MCF 10A (cell line): ENCODE measurements around the gene TMEM18. TPM values are rescaled to one million over a fixed set of nuclear protein-coding genes. Genes with fewer than 3 reads are reported as not detected.

Experiments
- BruUV-seq: library from RNA; stranded (reverse); fragments of 400-500 nt; replicated peaks from 2 replicates; lab custom pipeline; 2021; lab: Mats Ljungman, UMichigan
- CTCF ChIA-PET: fragments of 300-600 bp; sonication (Branson Sonifier 250); formaldehyde crosslinking; extraction: SDS; loops from one replicate; lab custom pipeline; 2021; ENCODE audit warnings: antibody characterized with exemption, inconsistent platforms; lab: Yijun Ruan, JAX
- POLR2A ChIA-PET: fragments of 300-600, 350-650 bp; sonication (Branson Sonifier 250); formaldehyde crosslinking; extraction: SDS; loops from one replicate; lab custom pipeline; 2020; ENCODE audit warnings: antibody characterized with exemption, inconsistent platforms; lab: Yijun Ruan, JAX
- DNase-seq: peaks from one replicate; pipeline ENCODE4 v3.0.0-alpha.2; 2018; ENCODE audit not compliant: unreplicated experiment
- H3K27ac Mint-ChIP-seq: one replicate; pipeline ENCODE4 v1.8.0; 2022; ENCODE audit warnings: mild to moderate bottlenecking, low read depth, mixed read lengths; ENCODE audit not compliant: unreplicated experiment
- H3K27me3 Mint-ChIP-seq: one replicate; pipeline ENCODE4 v1.8.0; 2022; ENCODE audit warnings: mixed read lengths; ENCODE audit not compliant: insufficient read depth, unreplicated experiment
- H3K36me3 Mint-ChIP-seq: one replicate; pipeline ENCODE4 v1.8.0; 2022; ENCODE audit warnings: mild to moderate bottlenecking, moderate library complexity, mixed read lengths; ENCODE audit not compliant: insufficient read depth, unreplicated experiment
- H3K4me1 Mint-ChIP-seq: one replicate; pipeline ENCODE4 v1.8.0; 2022; ENCODE audit warnings: mixed read lengths; ENCODE audit not compliant: insufficient read depth, unreplicated experiment
- H3K4me3 Mint-ChIP-seq: one replicate; pipeline ENCODE4 v1.8.0; 2022; ENCODE audit warnings: mild to moderate bottlenecking, moderate library complexity, mixed read lengths; ENCODE audit not compliant: unreplicated experiment
- H3K9me3 Mint-ChIP-seq: one replicate; pipeline ENCODE4 v1.8.0; 2022; ENCODE audit warnings: mixed read lengths; ENCODE audit not compliant: unreplicated experiment
- CTCF ChIP-seq: fragments of 200-600 bp; IDR thresholded peaks from one replicate; pipeline ENCODE4 v1.8.0; 2022; ENCODE audit warnings: antibody characterized with exemption, mild to moderate bottlenecking; ENCODE audit not compliant: unreplicated experiment
- intact Hi-C: fragments of 100-400 bp; cut with micrococcal nuclease; formaldehyde crosslinking; loops from 2 replicates; pipeline ENCODE4 v1.14.1; 2022
- total RNA-seq: library from RNA; stranded (reverse); gene quantifications from 2 replicates; pipeline ENCODE4 v1.2.3, GENCODE V29; 2022

The TMEM18 gene
- total RNA-seq, 1 experiment from 2014 or later: 25.1 TPM

GRCh38 chr2:635687-636621 is 41.3 kb downstream of the TMEM18 start:
- ChIA-PET POLR2A (interaction anchor here (0.5 to 2.9 kb wide), 6 partner anchors 40 to 346 kb away, joined by 3 to 12 read pairs (median 4); no protein-coding TSS in a partner anchor), CTCF (interaction anchor here (0.6 to 7.7 kb wide), 13 partner anchors 15 to 617 kb away, joined by 3 to 88 read pairs (median 3); no protein-coding TSS in a partner anchor)
- intact Hi-C loops: no loop called here
- TF ChIP-seq CTCF: no peak
- Mint-ChIP-seq H3K4me3 (no peak overlapping the region), H3K27me3 (no peaks in the 10 kb centered on the region), H3K27ac (no peak overlapping the region), H3K9me3 (no peaks in the 10 kb centered on the region), H3K4me1 (peaks cover 16% of the 10 kb centered on the region), H3K36me3 (no peaks in the 10 kb centered on the region)
- BruUV-seq: no TSS peak
- DNase-seq: no peak

GRCh38 chr2:634636-635388 is 42.4 kb downstream of the TMEM18 start:
- Mint-ChIP-seq H3K27me3 (no peaks in the 10 kb centered on the region), H3K9me3 (no peaks in the 10 kb centered on the region), H3K4me1 (peaks cover 16% of the 10 kb centered on the region), H3K27ac (peak overlapping the region; percentile 80), H3K4me3 (no peak overlapping the region), H3K36me3 (no peaks in the 10 kb centered on the region)
- no peak for TF ChIP-seq CTCF
- peak; percentile 22 for DNase-seq
- CTCF ChIA-PET: interaction anchor here (0.8 to 7.7 kb wide), 8 partner anchors 14 to 616 kb away, joined by 3 to 88 read pairs (median 4); no protein-coding TSS in a partner anchor
- BruUV-seq: no TSS peak
- POLR2A ChIA-PET: interaction anchor here (0.6 to 2.9 kb wide), 5 partner anchors 45 to 344 kb away, joined by 3 to 12 read pairs (median 4); no protein-coding TSS in a partner anchor
- intact Hi-C loops: no loop called here

GRCh38 chr2:634041-634440 is 43.2 kb downstream of the TMEM18 start:
- Mint-ChIP-seq H3K36me3 (no peaks in the 10 kb centered on the region), H3K4me1 (peaks cover 16% of the 10 kb centered on the region), H3K4me3 (no peak overlapping the region), H3K9me3 (no peaks in the 10 kb centered on the region), H3K27me3 (no peaks in the 10 kb centered on the region), H3K27ac (no peak overlapping the region)
- TF ChIP-seq CTCF: no peak
- ChIA-PET POLR2A (interaction anchor here (2.0 to 2.9 kb wide), 2 partner anchors 66 to 104 kb away, joined by 9 to 12 read pairs; no protein-coding TSS in a partner anchor), CTCF (interaction anchor here (0.6 to 7.7 kb wide), 6 partner anchors 66 to 387 kb away, joined by 3 to 88 read pairs (median 4); partner anchors contain the start of gene SH3YL1)
- no TSS peak for BruUV-seq
- no peak for DNase-seq
- intact Hi-C loops: no loop called here
